GM21723 (cell line): Measurements from ENCODE around the gene GRIN3B.
A peak's percentile ranks its signal among the peaks of the same experiment; 100 is the strongest.

ENCODE experiments used
- ATAC-seq: cut with Tn5 transposase; IDR thresholded peaks from one replicate; pipeline ENCODE4 v1.9.1; 2021; ENCODE audit warnings: mild to moderate bottlenecking, moderate library complexity; ENCODE audit not compliant: unreplicated experiment

GRIN3B gene

GRCh38 chr19:964116-964520 is 36.1 kb upstream of the GRIN3B start:
- ATAC-seq, result no peak

DNA sequence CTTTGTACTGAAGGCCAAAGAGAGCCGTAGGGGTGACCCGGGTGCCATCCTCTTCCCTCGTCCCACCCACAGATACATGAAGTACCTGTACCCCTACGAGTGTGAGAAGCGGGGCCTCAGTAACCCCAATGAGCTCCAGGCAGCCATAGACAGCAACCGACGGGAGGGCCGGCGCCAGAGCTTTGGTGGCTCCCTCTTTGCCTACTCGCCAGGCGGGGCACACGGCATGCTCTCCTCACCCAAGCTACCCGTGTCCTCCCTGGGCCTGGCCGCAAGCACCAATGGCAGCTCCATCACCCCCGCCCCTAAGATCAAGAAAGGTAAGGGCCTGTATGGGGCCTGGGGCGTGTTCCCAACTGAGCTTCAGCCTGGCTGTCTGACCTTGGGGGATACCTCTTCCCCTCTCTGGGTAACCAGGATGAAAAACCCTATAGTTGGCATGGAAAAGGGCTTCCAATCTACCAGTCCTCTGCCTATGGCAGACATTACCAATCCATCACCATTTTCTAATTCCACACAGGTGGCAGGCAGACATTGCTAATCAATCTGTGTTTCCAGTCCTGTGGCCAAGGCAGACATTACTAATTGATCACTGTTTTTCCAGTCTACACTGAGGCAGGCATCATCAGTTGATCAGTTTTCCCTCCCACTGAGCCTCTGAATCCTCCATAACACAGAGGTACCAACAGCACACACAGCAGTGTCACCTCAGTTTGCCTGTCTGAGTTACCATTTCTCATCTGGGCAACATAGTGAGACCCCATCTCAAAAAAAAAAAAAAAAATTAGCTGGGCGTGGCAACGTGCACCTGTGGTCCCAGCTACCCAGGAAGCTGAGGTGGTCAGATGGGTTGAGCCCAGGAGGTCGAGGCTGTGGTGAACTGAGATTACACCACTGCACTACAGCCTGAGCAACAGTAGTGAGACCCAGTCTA is 35.2 kb upstream of the GRIN3B start:
- no peak for ATAC-seq

- no peak for ATAC-seq
These were observed 33.6 kb upstream of the GRIN3B start for GRCh38 chr19:966485-967088.

GRCh38 chr19:970695-971094 is 29.5 kb upstream of the GRIN3B start:
- ATAC-seq, result no peak

DNA sequence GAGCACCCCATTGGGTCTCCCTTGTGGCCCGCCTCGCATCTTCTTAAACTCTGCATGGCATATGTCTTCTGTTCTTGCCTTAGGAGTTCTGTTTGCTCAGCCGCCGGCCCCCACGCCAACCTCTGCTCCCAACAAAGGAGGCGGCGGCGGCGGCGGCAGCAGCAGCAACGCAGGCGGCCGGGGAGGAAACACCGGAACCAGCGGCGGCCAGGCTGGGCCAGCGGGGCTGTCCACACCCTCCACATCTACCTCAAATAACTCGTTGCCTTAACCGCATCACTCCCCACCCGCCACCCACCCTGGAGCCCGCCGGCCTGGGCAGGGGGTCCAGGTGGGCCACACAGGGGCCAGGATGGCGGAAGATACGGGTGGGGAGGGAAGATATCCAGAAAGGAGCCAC is 28.4 kb upstream of the GRIN3B start:
- no peak for ATAC-seq

DNA sequence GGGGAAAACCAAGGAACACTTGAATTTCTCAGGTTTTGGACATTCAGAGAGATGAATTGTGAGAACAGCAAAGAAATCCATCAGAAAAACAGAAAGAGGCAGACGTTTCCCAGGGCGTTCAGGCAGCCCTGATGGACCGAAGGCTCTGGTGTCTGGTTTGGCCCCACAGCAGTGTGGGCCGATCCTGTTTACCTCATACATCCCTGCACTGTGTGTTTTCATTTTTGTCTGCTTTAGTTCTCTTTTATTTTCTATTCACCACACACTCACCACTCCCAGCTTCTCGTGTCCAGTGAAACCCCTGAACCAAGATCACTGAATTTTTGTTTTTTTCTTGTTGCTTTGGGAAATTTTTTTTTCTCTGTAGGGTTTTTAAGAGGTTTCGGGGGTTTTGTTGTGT is 27.9 kb upstream of the GRIN3B start:
- ATAC-seq, result no peak

DNA sequence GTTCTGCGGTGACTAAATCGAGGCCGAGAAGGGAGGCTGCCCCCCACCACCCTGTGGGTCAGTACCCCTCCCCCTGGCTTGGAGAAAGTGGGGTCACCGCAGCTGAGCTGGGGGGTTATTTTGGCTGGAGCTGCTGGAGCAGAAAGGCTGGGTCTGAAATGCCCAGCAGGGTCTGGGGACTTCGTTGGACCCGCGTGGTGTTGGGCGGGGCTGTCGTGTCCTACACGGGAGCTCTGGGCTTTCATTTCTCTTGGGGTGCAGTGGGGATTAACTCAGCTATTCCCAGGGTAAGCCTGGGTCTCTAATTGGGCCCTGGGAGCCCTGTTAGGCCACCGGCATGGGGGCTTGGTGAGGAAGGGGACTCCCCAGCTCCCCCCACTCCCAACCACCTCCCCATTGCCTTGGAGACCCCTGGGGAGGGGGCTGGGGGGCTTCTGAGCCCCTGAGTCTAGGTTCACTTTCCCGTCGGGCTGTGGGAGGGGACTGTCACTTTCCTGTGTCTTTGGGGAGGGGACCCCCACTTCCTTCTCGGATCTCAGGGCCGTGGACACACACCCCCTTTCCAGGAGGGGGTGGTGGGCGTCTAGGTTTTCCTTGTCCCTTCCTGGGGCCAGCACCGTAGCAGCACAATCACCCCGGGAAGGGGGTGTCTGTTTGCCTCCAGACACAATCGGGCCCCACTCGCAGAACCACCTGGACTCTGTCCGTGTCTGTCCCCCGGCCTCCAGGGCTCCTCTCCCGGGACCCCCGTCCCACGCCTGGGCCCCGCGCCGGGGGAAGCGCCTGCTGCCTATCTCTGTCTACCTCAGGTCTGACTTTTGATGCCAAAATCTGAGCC is 26.3 kb upstream of the GRIN3B start:
- no peak for ATAC-seq

DNA sequence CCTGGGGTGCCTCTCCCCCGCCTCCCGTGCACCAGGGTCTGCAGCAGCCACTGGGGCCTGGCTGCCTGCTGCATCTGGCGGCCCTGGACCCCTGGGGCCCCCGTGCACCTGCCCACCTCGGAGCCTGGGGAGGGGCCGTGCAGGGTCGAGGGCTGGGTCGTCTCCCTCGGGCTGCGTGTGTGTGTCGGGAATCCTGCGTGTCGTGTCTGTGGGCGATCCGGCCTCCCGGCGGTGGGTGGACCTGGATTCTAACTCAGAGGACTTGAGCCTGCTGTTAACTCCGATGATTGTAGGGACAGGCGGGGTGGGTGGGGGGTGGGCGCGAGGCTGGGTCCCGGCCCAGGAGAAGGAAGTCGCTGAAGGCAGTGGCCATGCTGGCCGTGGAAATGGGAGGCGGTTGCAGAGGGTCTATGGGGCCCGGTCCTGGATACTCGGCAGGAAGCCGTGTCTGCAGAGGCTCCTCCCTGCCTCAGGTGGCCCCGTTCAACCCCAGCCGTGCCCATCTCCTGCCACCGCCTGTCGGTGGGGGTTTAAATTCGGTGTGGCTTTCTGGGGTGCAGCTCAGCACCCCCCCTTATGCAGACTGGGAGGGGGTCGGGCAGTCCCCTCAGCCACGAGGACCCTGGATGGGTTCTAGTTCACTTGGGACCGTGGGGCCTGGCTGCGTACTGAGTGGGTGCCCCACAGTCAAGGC is 25.5 kb upstream of the GRIN3B start:
- ATAC-seq, result no peak

DNA sequence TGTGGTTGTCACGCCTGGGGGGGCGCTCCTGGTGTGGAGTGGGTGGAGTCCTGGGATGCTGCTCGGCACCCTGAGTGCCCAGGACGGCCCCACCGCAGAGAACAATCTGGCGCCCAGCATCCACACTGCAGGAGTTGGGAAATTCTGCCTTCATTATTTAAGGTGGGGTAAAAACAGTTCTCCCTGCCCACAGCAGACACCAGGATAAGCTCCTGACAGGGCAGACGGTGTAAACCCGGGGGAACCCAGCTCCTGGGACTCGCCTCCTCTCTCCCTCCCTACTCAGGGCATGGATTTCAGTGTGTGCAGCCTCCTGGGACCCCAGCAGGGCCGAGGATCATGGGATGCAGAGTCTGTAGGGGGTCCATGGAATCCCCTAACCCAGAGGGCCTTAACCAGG is 23.7 kb upstream of the GRIN3B start:
- no peak for ATAC-seq

GRCh38 chr19:977058-977464 is 23.2 kb upstream of the GRIN3B start:
- no peak for ATAC-seq

- ATAC-seq, result no peak
These were observed 20.9 kb upstream of the GRIN3B start for GRCh38 chr19:979318-979741.

- no peak for ATAC-seq
These were observed 19.9 kb upstream of the GRIN3B start for GRCh38 chr19:980133-980998.

GRCh38 chr19:982567-983170 is 17.6 kb upstream of the GRIN3B start:
- peak; percentile 61 for ATAC-seq

DNA sequence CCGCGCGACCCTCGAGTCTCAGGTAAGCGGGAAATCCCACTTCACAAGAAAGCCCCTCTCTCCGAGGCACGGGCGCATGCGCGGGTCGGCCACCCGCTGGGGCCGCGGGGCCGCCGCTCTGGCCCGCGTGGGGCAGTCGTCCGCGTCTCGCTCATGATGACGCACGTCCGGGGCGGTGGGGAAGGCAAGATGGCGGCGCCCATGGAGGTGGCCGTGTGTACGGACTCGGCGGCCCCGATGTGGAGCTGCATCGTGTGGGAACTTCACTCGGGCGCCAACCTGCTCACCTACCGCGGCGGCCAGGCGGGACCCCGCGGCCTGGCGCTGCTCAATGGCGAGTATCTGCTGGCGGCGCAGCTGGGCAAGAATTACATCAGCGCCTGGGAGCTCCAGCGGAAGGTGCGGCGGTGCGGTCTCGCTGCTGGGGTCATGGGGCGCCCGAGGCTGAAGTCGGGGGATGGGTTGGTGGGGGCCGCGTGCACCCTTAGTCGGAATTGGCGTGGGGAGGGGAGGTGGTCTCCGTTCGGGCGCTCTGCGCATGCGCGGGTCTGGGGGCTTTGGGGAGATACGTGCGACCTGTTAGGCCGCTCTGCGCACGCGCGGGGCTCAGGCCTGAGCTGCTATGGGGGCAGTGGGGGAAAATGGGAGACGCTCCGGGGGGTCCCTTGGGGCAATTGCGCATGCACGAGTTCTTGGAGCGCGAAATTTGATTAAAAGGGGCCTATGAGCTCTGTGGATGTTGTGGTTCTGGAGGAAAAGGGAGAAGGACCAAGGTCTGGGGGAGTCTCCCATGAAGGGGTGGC is 15.9 kb upstream of the GRIN3B start, which contains the start of gene WDR18:
TSS of gene WDR18 (plus strand) at position 181 of the 803 bp plus-strand sequence. CDS start at position 190, 9 bp downstream.
- peak; percentile 66 for ATAC-seq

GRCh38 chr19:986083-986482 is 14.1 kb upstream of the GRIN3B start:
- no peak for ATAC-seq

GRCh38 chr19:988081-988480 is 12.1 kb upstream of the GRIN3B start:
- no peak for ATAC-seq

DNA sequence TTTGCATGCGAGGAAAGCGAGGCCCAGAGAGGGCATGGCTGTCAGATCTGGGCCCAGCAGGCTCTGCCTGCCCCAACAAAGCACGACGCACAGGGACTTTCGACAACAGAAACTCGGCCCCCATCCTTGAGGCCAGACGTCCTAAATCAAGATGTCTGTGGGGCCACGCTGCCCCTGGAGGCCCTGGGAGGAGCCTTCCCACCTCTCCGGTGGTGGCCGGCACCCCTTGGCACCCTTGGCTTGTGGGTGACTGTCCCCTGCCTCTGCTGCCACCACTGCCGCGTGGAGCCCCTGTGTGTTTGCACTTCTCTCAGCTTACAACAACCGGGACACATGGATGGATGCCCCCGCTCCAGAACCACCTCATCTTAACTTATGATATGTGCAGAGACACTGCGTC is 11.7 kb upstream of the GRIN3B start:
- ATAC-seq, result no peak

GRCh38 chr19:989381-990081 is 10.7 kb upstream of the GRIN3B start:
- no peak for ATAC-seq
